Breast epithelium (tissue), 3 donors: ENCODE measurements around the gene BNC2.

Experiments
- POLR2A ChIP-seq: fragments of 450-650 bp; IDR thresholded peaks from one replicate; pipeline ENCODE4 v1.6.1; 2016; ENCODE audit warnings: antibody characterized with exemption, mild to moderate bottlenecking, moderate library complexity
- TF ChIP-seq, protein P1 (sequence below), 3 donors: fragments of 450-650 bp; IDR thresholded peaks; one replicate each; pipeline ENCODE4 v1.5.1; 2016 to 2017; ENCODE audit warnings: antibody characterized with exemption in 3 of 3, mild to moderate bottlenecking in 3 of 3, moderate library complexity in 3 of 3

DNA sequence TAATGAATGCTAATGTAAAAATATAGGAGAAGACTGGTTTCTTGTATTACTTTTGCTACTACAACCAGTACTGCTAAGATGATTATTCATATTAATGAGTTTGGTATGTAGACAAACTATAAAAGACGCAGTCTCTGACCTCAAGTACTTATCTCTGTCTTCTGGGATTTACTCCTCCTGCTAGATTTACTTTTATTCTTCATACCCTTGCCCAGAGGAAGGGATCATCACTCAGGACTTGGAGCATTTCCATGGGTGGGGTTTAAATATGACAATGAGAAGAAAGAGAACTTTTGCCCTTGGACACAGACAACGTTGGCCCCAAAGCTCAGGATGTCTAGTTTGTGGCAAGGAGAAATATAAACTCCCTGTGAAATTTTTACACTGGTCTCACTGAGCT is 126.1 kb downstream of the BNC2 start:
- TF ChIP-seq, protein P1, sequence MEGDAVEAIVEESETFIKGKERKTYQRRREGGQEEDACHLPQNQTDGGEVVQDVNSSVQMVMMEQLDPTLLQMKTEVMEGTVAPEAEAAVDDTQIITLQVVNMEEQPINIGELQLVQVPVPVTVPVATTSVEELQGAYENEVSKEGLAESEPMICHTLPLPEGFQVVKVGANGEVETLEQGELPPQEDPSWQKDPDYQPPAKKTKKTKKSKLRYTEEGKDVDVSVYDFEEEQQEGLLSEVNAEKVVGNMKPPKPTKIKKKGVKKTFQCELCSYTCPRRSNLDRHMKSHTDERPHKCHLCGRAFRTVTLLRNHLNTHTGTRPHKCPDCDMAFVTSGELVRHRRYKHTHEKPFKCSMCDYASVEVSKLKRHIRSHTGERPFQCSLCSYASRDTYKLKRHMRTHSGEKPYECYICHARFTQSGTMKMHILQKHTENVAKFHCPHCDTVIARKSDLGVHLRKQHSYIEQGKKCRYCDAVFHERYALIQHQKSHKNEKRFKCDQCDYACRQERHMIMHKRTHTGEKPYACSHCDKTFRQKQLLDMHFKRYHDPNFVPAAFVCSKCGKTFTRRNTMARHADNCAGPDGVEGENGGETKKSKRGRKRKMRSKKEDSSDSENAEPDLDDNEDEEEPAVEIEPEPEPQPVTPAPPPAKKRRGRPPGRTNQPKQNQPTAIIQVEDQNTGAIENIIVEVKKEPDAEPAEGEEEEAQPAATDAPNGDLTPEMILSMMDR (IDR thresholded peaks at IDR 0.05) = no peak
- TF ChIP-seq POLR2A = no peak
